ENCODE data around the gene TXK.

GRCh38 chr4:48058617-48059530 is 75.2 kb downstream of the TXK start:
- TF ChIP-seq CTCF (IDR thresholded peaks at IDR 0.05; ENCODE audit: poor library complexity) (no peak), EZH2phosphoT487 (IDR thresholded peaks at IDR 0.05; ENCODE audit: low read depth, severe bottlenecking, unreplicated experiment) (no peak)

Data from hepatocyte (in vitro differentiated cells).